Breast epithelium (tissue), 4 donors: Measurements from ENCODE around the gene ATP4B. TPM values are rescaled to one million over a fixed set of nuclear protein-coding genes. Genes with fewer than 3 reads are reported as not detected.
"Not testable (repeated sequence)": the region's sequence is repeated elsewhere in the genome, so short reads cannot be mapped to it uniquely, and the experiment has no call there.

ENCODE experiments used
- DNase-seq, 2 donors: peaks; one replicate each; pipeline ENCODE4 v3.0.0-alpha.2; 2019; ENCODE audit warnings: low spot score in 2 of 2
- H3K27ac ChIP-seq, 2 donors: fragments of 200-600 bp; sonication (generic) in 1 of 2; one replicate each; pipeline ENCODE4 v1.5.1; 2016 to 2019; ENCODE audit warnings: mild to moderate bottlenecking in 1 of 2
- H3K27me3 ChIP-seq, 2 donors: fragments of 200-600 bp; sonication (generic) in 1 of 2; one replicate each; pipeline versions ENCODE4 v1.5.1 to v1.6.0; 2017 to 2019; ENCODE audit warnings: control low read depth in 1 of 2, mild to moderate bottlenecking in 1 of 2
- H3K36me3 ChIP-seq: fragments of 200-600 bp; one replicate; pipeline ENCODE4 v1.5.1; 2019
- H3K4me1 ChIP-seq, 2 donors: fragments of 200-600 bp; sonication (generic); one replicate each; pipeline ENCODE4 v1.5.1; 2016 to 2019; ENCODE audit warnings: control low read depth in 1 of 2
- H3K4me3 ChIP-seq, 3 donors: fragments of 200-600 bp; sonication (generic); 1 replicate in 2 of 3; 2 replicates in 1 of 3; pipeline ENCODE4 v1.5.1; 2016 to 2019; ENCODE audit warnings: mild to moderate bottlenecking in 3 of 3, moderate library complexity in 2 of 3
- H3K9me3 ChIP-seq, 2 donors: fragments of 200-600 bp; sonication (generic) in 1 of 2; one replicate each; pipeline ENCODE4 v1.5.1; 2016 to 2019; ENCODE audit warnings: control low read depth in 1 of 2
- POLR2A ChIP-seq: fragments of 450-650 bp; IDR thresholded peaks from one replicate; pipeline ENCODE4 v1.6.1; 2016; ENCODE audit warnings: antibody characterized with exemption, mild to moderate bottlenecking, moderate library complexity
- POLR2AphosphoS5 ChIP-seq, 3 donors: sonication (generic); formaldehyde crosslinking; IDR thresholded peaks; one replicate each; pipeline ENCODE4 v1.6.1; 2017; ENCODE audit warnings: antibody characterized with exemption in 3 of 3
- intact Hi-C: fragments of 100-400 bp; cut with DNase I; formaldehyde crosslinking; loops from one replicate; pipeline ENCODE4 v1.15.1; 2023; ENCODE audit warnings: low total_unique reads
- total RNA-seq, 3 donors: library from RNA; depleted of rRNA; stranded (reverse); fragments of >200 nt; gene quantifications; one replicate each; pipeline ENCODE4 v1.1.0, GENCODE V29; 2016
- TF ChIP-seq, protein P1 (sequence below), 3 donors: fragments of 450-650 bp; IDR thresholded peaks; one replicate each; pipeline ENCODE4 v1.5.1; 2016 to 2017; ENCODE audit warnings: antibody characterized with exemption in 3 of 3, mild to moderate bottlenecking in 3 of 3, moderate library complexity in 3 of 3

Gene ATP4B
- total RNA-seq, 3 donors from 2014 or later, result not detected

DNA sequence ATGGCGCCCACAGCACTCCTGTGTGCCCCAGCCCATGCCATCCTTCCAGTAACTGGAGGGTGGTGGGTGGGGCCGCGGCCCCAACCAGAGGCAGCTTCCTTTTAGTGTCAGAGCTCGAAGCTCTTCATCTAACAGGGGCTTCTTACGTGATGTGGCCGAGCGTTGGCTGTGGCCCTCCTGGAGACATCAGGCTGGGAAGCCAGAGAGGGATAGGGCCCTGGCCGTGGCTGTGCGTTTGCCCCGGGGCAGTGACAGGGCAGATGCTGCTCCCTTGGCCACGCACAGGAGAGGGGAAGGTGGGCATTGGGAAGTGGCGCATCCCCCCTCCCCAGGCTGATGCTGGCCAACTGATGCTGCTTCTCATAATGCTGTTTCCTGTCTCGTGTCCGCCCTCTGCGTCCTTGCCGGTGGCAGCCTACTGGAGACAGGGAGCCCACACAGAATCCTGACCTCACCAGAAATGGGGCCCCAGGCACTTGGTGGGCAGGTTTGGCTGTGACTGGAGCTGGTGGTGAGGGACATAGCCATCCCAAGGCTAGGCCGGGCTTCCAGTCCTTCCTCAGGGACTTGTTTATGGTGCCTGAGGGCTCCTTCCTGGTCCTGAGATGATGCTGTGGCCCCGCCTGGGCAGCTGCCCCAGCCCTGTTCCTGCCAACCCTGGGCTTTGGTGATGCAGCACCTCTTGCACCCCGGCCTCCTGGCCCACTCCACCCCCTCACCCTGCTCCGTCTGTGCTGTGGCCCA, 34.3 kb downstream of the ATP4B start:
- intact Hi-C loops, result no loop called here
- no peaks in the 10 kb centered on the region for H3K36me3 ChIP-seq
- DNase-seq, result peak in 1 of 2 donors; percentile 37

DNA sequence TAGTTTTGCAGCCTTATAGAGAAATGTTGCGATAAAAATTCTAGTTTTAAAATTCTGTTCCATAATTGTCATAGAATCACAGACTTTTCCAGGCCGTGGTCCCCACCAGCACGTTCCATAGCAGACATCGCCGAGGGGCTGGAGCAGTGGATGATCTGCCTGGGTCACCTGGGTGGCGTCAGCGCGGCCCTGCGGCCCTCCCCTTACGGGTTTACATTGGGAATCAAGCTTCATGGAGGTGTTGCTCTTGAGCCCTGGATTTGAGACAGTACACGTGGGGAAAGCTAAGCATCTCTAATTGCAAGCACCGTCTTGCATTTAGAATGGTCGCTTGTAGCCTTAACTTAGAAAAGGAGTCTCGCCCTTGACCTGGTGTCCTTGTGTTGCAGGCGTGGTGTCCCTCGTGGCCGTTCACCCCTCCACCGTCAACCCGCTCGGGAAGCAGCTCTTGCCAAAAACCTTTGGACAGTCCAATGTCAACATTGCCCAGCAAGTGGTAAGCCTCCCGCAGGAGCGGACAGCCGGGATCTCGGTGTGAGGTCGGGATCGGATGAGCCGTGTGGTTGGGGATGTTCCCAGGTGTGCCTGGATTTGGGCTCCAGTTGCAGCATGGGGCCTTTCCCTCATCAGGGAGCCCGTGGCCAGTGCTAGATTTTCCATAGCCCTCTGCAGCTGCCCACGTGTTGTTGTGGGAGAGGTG, 35.1 kb downstream of the ATP4B start:
- no peak overlapping the region for H3K27ac ChIP-seq
- H3K36me3 ChIP-seq, result no peaks in the 10 kb centered on the region
- no peak for TF ChIP-seq POLR2A
- TF ChIP-seq, protein P1, sequence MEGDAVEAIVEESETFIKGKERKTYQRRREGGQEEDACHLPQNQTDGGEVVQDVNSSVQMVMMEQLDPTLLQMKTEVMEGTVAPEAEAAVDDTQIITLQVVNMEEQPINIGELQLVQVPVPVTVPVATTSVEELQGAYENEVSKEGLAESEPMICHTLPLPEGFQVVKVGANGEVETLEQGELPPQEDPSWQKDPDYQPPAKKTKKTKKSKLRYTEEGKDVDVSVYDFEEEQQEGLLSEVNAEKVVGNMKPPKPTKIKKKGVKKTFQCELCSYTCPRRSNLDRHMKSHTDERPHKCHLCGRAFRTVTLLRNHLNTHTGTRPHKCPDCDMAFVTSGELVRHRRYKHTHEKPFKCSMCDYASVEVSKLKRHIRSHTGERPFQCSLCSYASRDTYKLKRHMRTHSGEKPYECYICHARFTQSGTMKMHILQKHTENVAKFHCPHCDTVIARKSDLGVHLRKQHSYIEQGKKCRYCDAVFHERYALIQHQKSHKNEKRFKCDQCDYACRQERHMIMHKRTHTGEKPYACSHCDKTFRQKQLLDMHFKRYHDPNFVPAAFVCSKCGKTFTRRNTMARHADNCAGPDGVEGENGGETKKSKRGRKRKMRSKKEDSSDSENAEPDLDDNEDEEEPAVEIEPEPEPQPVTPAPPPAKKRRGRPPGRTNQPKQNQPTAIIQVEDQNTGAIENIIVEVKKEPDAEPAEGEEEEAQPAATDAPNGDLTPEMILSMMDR (IDR thresholded peaks at IDR 0.05), result no peak
- no peak for TF ChIP-seq POLR2AphosphoS5 (IDR thresholded peaks at IDR 0.05)
- intact Hi-C loops, result no loop called here
- H3K4me3 ChIP-seq, result no peak overlapping the region
- no peaks in the 10 kb centered on the region for H3K27me3 ChIP-seq
- H3K9me3 ChIP-seq, result no peaks in the 10 kb centered on the region
- no peaks in the 10 kb centered on the region for H3K4me1 ChIP-seq
- peak in 1 of 2 donors; percentile 41 for DNase-seq

More for the DNA sequence above, 34.3 kb downstream of the ATP4B start:
- H3K27me3 ChIP-seq, result no peaks in the 10 kb centered on the region
- H3K9me3 ChIP-seq, result no peaks in the 10 kb centered on the region
- H3K27ac ChIP-seq, result no peak overlapping the region
- H3K4me1 ChIP-seq, result no peaks in the 10 kb centered on the region
- H3K4me3 ChIP-seq, result no peak overlapping the region
- TF ChIP-seq POLR2A (no peak), POLR2AphosphoS5 (IDR thresholded peaks at IDR 0.05) (no peak)
- TF ChIP-seq, protein P1 (IDR thresholded peaks at IDR 0.05), result no peak

GRCh38 chr13:113621986-113622550, 35.9 kb downstream of the ATP4B start:
- H3K27me3 ChIP-seq, H3K36me3 ChIP-seq, DNase-seq, H3K9me3 ChIP-seq, H3K27ac ChIP-seq, H3K4me3 ChIP-seq, H3K4me1 ChIP-seq, intact Hi-C loops: not testable (repeated sequence)

- peak in 1 of 2 donors; percentile 25 for DNase-seq
- H3K36me3 ChIP-seq, H3K4me1 ChIP-seq, intact Hi-C loops, H3K9me3 ChIP-seq, H3K27ac ChIP-seq, H3K27me3 ChIP-seq, H3K4me3 ChIP-seq: not testable (repeated sequence)
These were observed 36.5 kb downstream of the ATP4B start for GRCh38 chr13:113621498-113621897.

DNA sequence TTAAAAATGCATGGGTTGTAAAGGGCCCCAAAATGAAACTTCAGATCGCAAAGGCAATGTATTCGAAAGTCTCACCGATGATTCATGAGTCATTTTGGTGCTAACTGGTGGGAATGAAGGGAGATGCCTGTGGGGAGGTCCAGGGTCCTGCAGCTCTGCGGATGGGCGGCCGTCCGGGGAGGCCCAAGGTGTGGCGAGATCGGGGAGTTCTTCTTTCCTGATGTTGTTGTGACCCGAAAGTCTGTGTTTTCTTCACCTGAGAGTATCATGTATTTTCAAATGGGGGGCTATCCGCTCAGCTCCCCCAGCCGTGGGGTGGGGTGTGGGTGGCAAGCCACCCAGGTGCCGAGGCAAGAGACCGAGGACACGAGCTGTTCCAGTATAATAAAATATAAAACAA, 37.0 kb downstream of the ATP4B start:
- no peak overlapping the region for H3K4me3 ChIP-seq
- H3K4me1 ChIP-seq, result no peaks in the 10 kb centered on the region
- no peaks in the 10 kb centered on the region for H3K27me3 ChIP-seq
- H3K36me3 ChIP-seq, result no peaks in the 10 kb centered on the region
- H3K9me3 ChIP-seq, result no peaks in the 10 kb centered on the region
- intact Hi-C loops, result no loop called here
- H3K27ac ChIP-seq, result no peak overlapping the region
- no peak for TF ChIP-seq POLR2A
- TF ChIP-seq, protein P1 (IDR thresholded peaks at IDR 0.05), result no peak
- no peak for TF ChIP-seq POLR2AphosphoS5 (IDR thresholded peaks at IDR 0.05)
- peak in 1 of 2 donors; percentile 25 for DNase-seq
